GM13977 (cell line): ENCODE results near the gene SAP30BP.

Source experiments
- DNase-seq: peaks from one replicate; pipeline ENCODE4 v3.0.0; 2012; ENCODE audit warnings: low spot score
- CTCF ChIP-seq: IDR thresholded peaks from 2 replicates; pipeline ENCODE4 v1.5.1; 2012; ENCODE audit warnings: mild to moderate bottlenecking, control low read depth; ENCODE audit not compliant: insufficient read depth; ENCODE audit errors: extremely low read depth, missing control alignments
- in situ Hi-C: fragments of 300-500 bp; cut with MboI; formaldehyde crosslinking; loops from one replicate; pipeline ENCODE4 v1.12.0; 2022; ENCODE audit warnings: low sequenced_read_pairs, low pct_unique_long_range_greater_than_20kb, mixed read lengths, inconsistent platforms; ENCODE audit not compliant: unreplicated experiment

SAP30BP gene

GRCh38 chr17:75753514-75754377, 86.6 kb downstream of the SAP30BP start:
- in situ Hi-C loops: no loop called here
- DNase-seq: peak; percentile 92
- peak; percentile 94 for TF ChIP-seq CTCF

- DNase-seq: no peak
- in situ Hi-C loops: no loop called here
- no peak for TF ChIP-seq CTCF
Observed at GRCh38 chr17:75754378-75755204, 87.5 kb downstream of the SAP30BP start.

- DNase-seq: no peak
- in situ Hi-C loops: no loop called here
Observed at GRCh38 chr17:75755205-75755901, 88.2 kb downstream of the SAP30BP start.

GRCh38 chr17:75755990-75756389, 88.9 kb downstream of the SAP30BP start:
- in situ Hi-C loops: no loop called here
- DNase-seq: no peak

More at GRCh38 chr17:75755205-75755901, 88.2 kb downstream of the SAP30BP start:
- no peak for TF ChIP-seq CTCF

GRCh38 chr17:75756451-75757085, 89.4 kb downstream of the SAP30BP start:
- TF ChIP-seq CTCF: no peak
- in situ Hi-C loops: no loop called here
- DNase-seq: no peak

More at GRCh38 chr17:75755990-75756389, 88.9 kb downstream of the SAP30BP start:
- TF ChIP-seq CTCF: no peak
